Neuronal stem cell (in vitro differentiated cells): Measurements from ENCODE around the gene RNASE12.

ENCODE experiments used
- DNase-seq: peaks from one replicate; pipeline ENCODE4 v3.0.0-alpha.2; 2013; ENCODE audit warnings: low spot score
- H2AFZ ChIP-seq: one replicate; pipeline ENCODE4 v1.6.1; 2013; ENCODE audit warnings: mild to moderate bottlenecking, low read length, inconsistent platforms
- H2AK5ac ChIP-seq: 2 replicates; pipeline ENCODE4 v1.6.1; 2013; ENCODE audit warnings: low read depth, mild to moderate bottlenecking, inconsistent platforms, low read length, moderate library complexity, mixed read lengths
- H2BK120ac ChIP-seq: 2 replicates; pipeline ENCODE4 v1.6.1; 2013; ENCODE audit warnings: low read depth, mild to moderate bottlenecking, inconsistent platforms, low read length, moderate library complexity, mixed read lengths
- H2BK12ac ChIP-seq: one replicate; pipeline ENCODE4 v1.6.1; 2013; ENCODE audit warnings: low read length, inconsistent platforms
- H2BK15ac ChIP-seq: 2 replicates; pipeline ENCODE4 v1.6.1; 2013; ENCODE audit warnings: mild to moderate bottlenecking, low read length, inconsistent platforms, mixed read lengths
- H2BK5ac ChIP-seq: one replicate; pipeline ENCODE4 v1.6.1; 2013; ENCODE audit warnings: inconsistent platforms, mild to moderate bottlenecking, low read length, moderate library complexity
- H3K14ac ChIP-seq: one replicate; pipeline ENCODE4 v1.6.1; 2013; ENCODE audit warnings: low read length, inconsistent platforms
- H3K18ac ChIP-seq: 2 replicates; pipeline ENCODE4 v1.6.1; 2013; ENCODE audit warnings: low read length, inconsistent platforms
- H3K23ac ChIP-seq: 2 replicates; pipeline ENCODE4 v1.6.1; 2013; ENCODE audit warnings: low read depth, mild to moderate bottlenecking, mixed read lengths, low read length, inconsistent platforms; ENCODE audit not compliant: poor library complexity
- H3K27ac ChIP-seq: replicated peaks from 3 replicates; pipeline ENCODE4 v1.5.1; 2013; ENCODE audit warnings: low read length, inconsistent platforms
- H3K27me3 ChIP-seq, 3 experiments: 2 replicates each; pipeline ENCODE4 v1.6.1; 2013; ENCODE audit warnings: low read length in 3 of 3, mild to moderate bottlenecking in 2 of 3, inconsistent platforms in 1 of 3, low read depth in 1 of 3, mixed read lengths in 1 of 3, moderate library complexity in 1 of 3; ENCODE audit not compliant: control insufficient read depth in 3 of 3, insufficient read depth in 3 of 3
- H3K36me3 ChIP-seq, 2 donors: replicated peaks in 1 of 2; 2 replicates each; pipeline ENCODE4 v1.6.1; 2013; ENCODE audit warnings: low read length in 2 of 2; ENCODE audit not compliant: control insufficient read depth in 2 of 2, insufficient read depth in 2 of 2
- H3K4ac ChIP-seq: 2 replicates; pipeline ENCODE4 v1.6.1; 2013; ENCODE audit warnings: inconsistent platforms, mild to moderate bottlenecking, low read length, moderate library complexity
- H3K4me1 ChIP-seq, 2 donors: 1 replicate in 1 of 2; 2 replicates in 1 of 2; pipeline ENCODE4 v1.6.1; 2013; ENCODE audit warnings: low read length in 2 of 2, low read depth in 1 of 2; ENCODE audit not compliant: control insufficient read depth in 2 of 2, insufficient read depth in 1 of 2
- H3K4me2 ChIP-seq: one replicate; pipeline ENCODE4 v1.6.1; 2013; ENCODE audit warnings: mild to moderate bottlenecking, low read length, inconsistent platforms; ENCODE audit not compliant: insufficient read depth, poor library complexity, severe bottlenecking
- H3K4me3 ChIP-seq, 2 donors: 2 replicates each; pipeline ENCODE4 v1.5.1; 2013; ENCODE audit warnings: low read length in 2 of 2, mild to moderate bottlenecking in 2 of 2, inconsistent platforms in 1 of 2, moderate library complexity in 1 of 2
- H3K79me1 ChIP-seq: one replicate; pipeline ENCODE4 v1.6.1; 2013; ENCODE audit warnings: low read depth, mild to moderate bottlenecking, inconsistent platforms, low read length, moderate library complexity
- H3K9ac ChIP-seq: one replicate; pipeline ENCODE4 v1.6.1; 2013; ENCODE audit warnings: mild to moderate bottlenecking, low read depth, low read length, inconsistent platforms; ENCODE audit not compliant: poor library complexity
- H3K9me3 ChIP-seq, 2 donors: replicated peaks in 1 of 2; 2 replicates each; pipeline versions ENCODE3 to v1.6.1; 2013; ENCODE audit warnings: low read length in 2 of 2, mild to moderate bottlenecking in 2 of 2, inconsistent platforms in 1 of 2, low read depth in 1 of 2, mixed read lengths in 1 of 2, moderate library complexity in 1 of 2; ENCODE audit not compliant: control insufficient read depth in 2 of 2, insufficient read depth in 1 of 2
- H4K8ac ChIP-seq: one replicate; pipeline ENCODE4 v1.6.1; 2013; ENCODE audit warnings: low read depth, mild to moderate bottlenecking, inconsistent platforms, low read length, moderate library complexity
- H4K91ac ChIP-seq: one replicate; pipeline ENCODE4 v1.6.1; 2013; ENCODE audit warnings: low read length, low read depth, mild to moderate bottlenecking, inconsistent platforms; ENCODE audit not compliant: poor library complexity
- WGBS, 2 donors: extraction: QIAGEN DNeasy Blood & Tissue Kit; methylation state at CpG; one replicate each; pipeline ENCODE4 v1.1.7; 2013; ENCODE audit warnings: missing lambda C conversion rate in 2 of 2, mixed read lengths in 1 of 2; ENCODE audit not compliant: insufficient read length in 2 of 2, insufficient replicate concordance in 1 of 2; ENCODE audit errors: extremely low coverage in 2 of 2; 5-methylcytosine and 5-hydroxymethylcytosine counted together

RNASE12 gene

GRCh38 chr14:20613094-20614037, 22.2 kb upstream of the RNASE12 start:
- Histone ChIP-seq H2BK5ac (no peak overlapping the region), H2BK15ac (no peak overlapping the region), H3K27me3 (peaks cover 0 to 3% (median 3%) of the 10 kb centered on the region in 3 experiments), H3K4me1 (no peaks in the 10 kb centered on the region), H3K9ac (peak overlapping the region; percentile 90), H3K4me2 (peak overlapping the region; percentile 75), H3K36me3 (no peaks in the 10 kb centered on the region), H2BK120ac (no peak overlapping the region), H3K79me1 (no peaks in the 10 kb centered on the region), H3K27ac (peak overlapping the region; percentile 65), H4K91ac (no peak overlapping the region), H4K8ac (no peak overlapping the region), H2AK5ac (no peak overlapping the region), H3K18ac (peak overlapping the region; percentile 89), H2AFZ (peak overlapping the region; percentile 83), H3K9me3 (no peaks in the 10 kb centered on the region), H3K4ac (no peak overlapping the region), H2BK12ac (no peak overlapping the region), H3K23ac (no peak overlapping the region), H3K4me3 (peak overlapping the region; percentile 59 to 88), H3K14ac (no peak overlapping the region)
- DNase-seq = peak; percentile 94
- no CpG with 5 or more reads among the region's 34 CpGs for WGBS, 2 donors

GRCh38 chr14:20612403-20612802, 21.2 kb upstream of the RNASE12 start:
- H3K9me3 ChIP-seq = no peaks in the 10 kb centered on the region
- no peak overlapping the region for H3K18ac ChIP-seq
- no peaks in the 10 kb centered on the region for H3K79me1 ChIP-seq
- H2BK12ac ChIP-seq = no peak overlapping the region
- no peak overlapping the region for H2AK5ac ChIP-seq
- no peak overlapping the region for H2BK120ac ChIP-seq
- no peak overlapping the region for H3K23ac ChIP-seq
- DNase-seq = no peak
- H2AFZ ChIP-seq = no peak overlapping the region
- no peak overlapping the region for H3K14ac ChIP-seq
- H3K27me3 ChIP-seq = peaks cover 0 to 3% (median 3%) of the 10 kb centered on the region in 3 experiments
- no peak overlapping the region for H2BK15ac ChIP-seq
- no peak overlapping the region for H3K4ac ChIP-seq
- no peak overlapping the region for H3K27ac ChIP-seq
- no peak overlapping the region for H3K4me2 ChIP-seq
- H4K8ac ChIP-seq = no peak overlapping the region
- H3K9ac ChIP-seq = no peak overlapping the region
- H4K91ac ChIP-seq = no peak overlapping the region
- H2BK5ac ChIP-seq = no peak overlapping the region
- H3K4me1 ChIP-seq = no peaks in the 10 kb centered on the region
- WGBS, 2 donors = no CpG with 5 or more reads among the region's 5 CpGs
- H3K36me3 ChIP-seq = no peaks in the 10 kb centered on the region
- H3K4me3 ChIP-seq = no peak overlapping the region

- H3K4me2 ChIP-seq = no peak overlapping the region
- H3K9ac ChIP-seq = no peak overlapping the region
- no peak overlapping the region for H2BK15ac ChIP-seq
- no peak overlapping the region for H4K91ac ChIP-seq
- H3K4me3 ChIP-seq = no peak overlapping the region
- no peak overlapping the region for H2BK5ac ChIP-seq
- H3K27ac ChIP-seq = no peak overlapping the region
- no peak overlapping the region for H2BK12ac ChIP-seq
- H3K79me1 ChIP-seq = no peaks in the 10 kb centered on the region
- H4K8ac ChIP-seq = no peak overlapping the region
- H3K9me3 ChIP-seq = no peaks in the 10 kb centered on the region
- no peak overlapping the region for H2AFZ ChIP-seq
- H3K4me1 ChIP-seq = no peaks in the 10 kb centered on the region
- DNase-seq = no peak
- no peak overlapping the region for H2BK120ac ChIP-seq
- no peak overlapping the region for H2AK5ac ChIP-seq
- no CpG with 5 or more reads among the region's 4 CpGs for WGBS, 2 donors
- no peak overlapping the region for H3K23ac ChIP-seq
- H3K18ac ChIP-seq = no peak overlapping the region
- no peaks in the 10 kb centered on the region for H3K36me3 ChIP-seq
- no peak overlapping the region for H3K14ac ChIP-seq
- H3K27me3 ChIP-seq = peaks cover 0 to 3% (median 3%) of the 10 kb centered on the region in 3 experiments
- H3K4ac ChIP-seq = no peak overlapping the region
These were observed 20.1 kb upstream of the RNASE12 start for GRCh38 chr14:20611277-20611676.

- Histone ChIP-seq H2AFZ (peak overlapping the region; percentile 92), H3K9ac (no peak overlapping the region), H3K9me3 (no peaks in the 10 kb centered on the region), H3K14ac (no peak overlapping the region), H3K36me3 (no peaks in the 10 kb centered on the region), H3K27ac (no peak overlapping the region), H2BK12ac (no peak overlapping the region), H2BK15ac (no peak overlapping the region), H3K4ac (no peak overlapping the region), H3K27me3 (peaks cover 0 to 3% (median 3%) of the 10 kb centered on the region in 3 experiments), H3K4me2 (peak overlapping the region; percentile 46), H3K18ac (no peak overlapping the region), H3K4me1 (no peaks in the 10 kb centered on the region), H4K8ac (no peak overlapping the region), H3K79me1 (no peaks in the 10 kb centered on the region), H2BK120ac (no peak overlapping the region), H3K23ac (no peak overlapping the region), H2AK5ac (no peak overlapping the region), H4K91ac (no peak overlapping the region), H3K4me3 (peak overlapping the region; percentile 69 to 99), H2BK5ac (no peak overlapping the region)
- no peak for DNase-seq
- WGBS, 2 donors = no CpG with 5 or more reads among the region's 27 CpGs
These were observed 19.0 kb upstream of the RNASE12 start for GRCh38 chr14:20610002-20610765.
